Hepatocyte (in vitro differentiated cells): ENCODE results near the gene HCN3. TPM values are rescaled to one million over a fixed set of nuclear protein-coding genes. Genes with fewer than 3 reads are reported as not detected.
"Not testable (repeated sequence)": the region's sequence is repeated elsewhere in the genome, so short reads cannot be mapped to it uniquely, and the experiment has no call there.

Source experiments
- DNase-seq: peaks from one replicate; pipeline ENCODE4 v3.0.0-alpha.2; 2016; ENCODE audit warnings: low spot score
- H2AFZ ChIP-seq: fragments of 200-600 bp; sonication (generic); 2 replicates; pipeline ENCODE4 v1.6.0; 2016; ENCODE audit warnings: antibody characterized with exemption, mild to moderate bottlenecking
- H3K27ac ChIP-seq: fragments of 200-600 bp; sonication (generic); 2 replicates; pipeline ENCODE4 v1.5.1; 2016; ENCODE audit warnings: mild to moderate bottlenecking
- H3K27me3 ChIP-seq: fragments of 200-600 bp; sonication (generic); 2 replicates; pipeline ENCODE4 v1.6.1; 2016
- H3K36me3 ChIP-seq: fragments of 200-600 bp; sonication (generic); replicated peaks from 2 replicates; pipeline ENCODE4 v1.5.1; 2016; ENCODE audit warnings: low read depth; ENCODE audit not compliant: insufficient read depth
- H3K4me1 ChIP-seq: fragments of 200-600 bp; sonication (generic); 2 replicates; pipeline ENCODE4 v1.5.1; 2016; ENCODE audit warnings: mild to moderate bottlenecking, moderate library complexity; ENCODE audit not compliant: insufficient read depth
- H3K4me2 ChIP-seq: fragments of 200-600 bp; sonication (generic); 2 replicates; pipeline ENCODE4 v1.6.0; 2016
- H3K4me3 ChIP-seq: fragments of 200-600 bp; sonication (generic); 2 replicates; pipeline ENCODE4 v1.5.1; 2016; ENCODE audit warnings: mild to moderate bottlenecking
- H3K79me2 ChIP-seq: fragments of 200-600 bp; sonication (generic); 2 replicates; pipeline ENCODE4 v1.6.0; 2017; ENCODE audit warnings: mild to moderate bottlenecking
- H3K9me2 ChIP-seq: fragments of 200-600 bp; sonication (generic); replicated peaks from 2 replicates; pipeline ENCODE4 v1.6.0; 2017; ENCODE audit warnings: mild to moderate bottlenecking; ENCODE audit not compliant: insufficient read depth
- H3K9me3 ChIP-seq: fragments of 200-600 bp; sonication (generic); 2 replicates; pipeline ENCODE4 v1.5.1; 2016; ENCODE audit warnings: low read depth, mild to moderate bottlenecking
- H4K20me1 ChIP-seq: fragments of 200-600 bp; sonication (generic); 2 replicates; pipeline ENCODE4 v1.6.0; 2016; ENCODE audit warnings: mild to moderate bottlenecking; ENCODE audit not compliant: insufficient read depth, poor library complexity, severe bottlenecking
- EZH2 ChIP-seq: fragments of 200-600 bp; sonication (generic); IDR thresholded peaks from 2 replicates; pipeline ENCODE4 v1.6.1; 2016; ENCODE audit warnings: antibody characterized with exemption, mild to moderate bottlenecking, borderline replicate concordance
- EZH2phosphoT487 ChIP-seq: fragments of 200-600 bp; sonication (generic); IDR thresholded peaks from one replicate; pipeline ENCODE4 v1.6.1; 2018; ENCODE audit warnings: antibody characterized with exemption, mild to moderate bottlenecking, low read depth, moderate library complexity; ENCODE audit not compliant: unreplicated experiment, severe bottlenecking
- WGBS: methylation state at CpG from one replicate; pipeline ENCODE4 v1.1.6; 2016; ENCODE audit warnings: low lambda C conversion rate; ENCODE audit errors: missing lambda C conversion rate; 5-methylcytosine and 5-hydroxymethylcytosine counted together
- polyA plus RNA-seq: library from polyadenylated mRNA; unstranded; fragments of >200 nt; fragmentation: Nextera tagmentation; extraction: Ambion mirVana; gene quantifications from 2 replicates; pipeline ENCODE4 v1.2.1, GENCODE V29; 2016
- total RNA-seq: library from RNA; depleted of rRNA; stranded (reverse); fragments of >200 nt; gene quantifications from 2 replicates; pipeline ENCODE4 v1.2.3, GENCODE V29; 2014
- TF ChIP-seq, protein P1 (sequence below): fragments of 200-600 bp; sonication (generic); IDR thresholded peaks from 2 replicates; pipeline ENCODE4 v1.5.1; 2016; ENCODE audit warnings: antibody characterized with exemption, mild to moderate bottlenecking; ENCODE audit not compliant: poor library complexity

The HCN3 gene
- total and polyA plus RNA-seq, 2 experiments from 2014 or later: 4.3 to 5.6 TPM

DNA sequence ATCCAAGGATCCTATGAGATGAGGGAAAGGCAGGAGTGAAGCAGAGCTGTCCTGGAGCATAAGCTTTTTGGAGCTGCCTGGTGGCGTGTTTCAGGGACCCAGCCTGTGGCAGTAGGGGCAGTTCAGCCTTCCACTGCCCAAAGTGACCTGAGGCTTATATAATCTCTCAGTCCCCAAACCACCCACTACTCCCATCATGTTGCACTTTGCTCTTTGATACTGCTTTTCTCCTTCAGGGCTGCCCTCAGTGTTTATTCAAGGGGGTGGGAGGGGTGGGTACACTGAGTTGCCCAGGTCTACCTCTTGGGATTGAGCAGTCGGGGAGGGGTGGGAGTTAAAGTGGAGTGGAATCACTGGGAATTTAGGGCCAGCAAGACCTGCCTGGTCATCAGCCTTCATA lies 9.3 kb downstream of the HCN3 start:
- TF ChIP-seq EZH2 (no peak), EZH2phosphoT487 (no peak)
- TF ChIP-seq, protein P1, sequence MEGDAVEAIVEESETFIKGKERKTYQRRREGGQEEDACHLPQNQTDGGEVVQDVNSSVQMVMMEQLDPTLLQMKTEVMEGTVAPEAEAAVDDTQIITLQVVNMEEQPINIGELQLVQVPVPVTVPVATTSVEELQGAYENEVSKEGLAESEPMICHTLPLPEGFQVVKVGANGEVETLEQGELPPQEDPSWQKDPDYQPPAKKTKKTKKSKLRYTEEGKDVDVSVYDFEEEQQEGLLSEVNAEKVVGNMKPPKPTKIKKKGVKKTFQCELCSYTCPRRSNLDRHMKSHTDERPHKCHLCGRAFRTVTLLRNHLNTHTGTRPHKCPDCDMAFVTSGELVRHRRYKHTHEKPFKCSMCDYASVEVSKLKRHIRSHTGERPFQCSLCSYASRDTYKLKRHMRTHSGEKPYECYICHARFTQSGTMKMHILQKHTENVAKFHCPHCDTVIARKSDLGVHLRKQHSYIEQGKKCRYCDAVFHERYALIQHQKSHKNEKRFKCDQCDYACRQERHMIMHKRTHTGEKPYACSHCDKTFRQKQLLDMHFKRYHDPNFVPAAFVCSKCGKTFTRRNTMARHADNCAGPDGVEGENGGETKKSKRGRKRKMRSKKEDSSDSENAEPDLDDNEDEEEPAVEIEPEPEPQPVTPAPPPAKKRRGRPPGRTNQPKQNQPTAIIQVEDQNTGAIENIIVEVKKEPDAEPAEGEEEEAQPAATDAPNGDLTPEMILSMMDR: no peak
- H3K4me3 ChIP-seq: no peak overlapping the region
- no peak overlapping the region for H3K27ac ChIP-seq
- DNase-seq: no peak
- H2AFZ ChIP-seq: no peak overlapping the region
- no peaks in the 10 kb centered on the region for H3K79me2 ChIP-seq
- H3K9me3 ChIP-seq: no peaks in the 10 kb centered on the region
- 75% methylated on average over 2 of the region's 2 CpGs for WGBS
- H3K36me3 ChIP-seq: no peaks in the 10 kb centered on the region
- no peaks in the 10 kb centered on the region for H4K20me1 ChIP-seq
- H3K9me2 ChIP-seq: no peaks in the 10 kb centered on the region
- H3K4me2 ChIP-seq: no peak overlapping the region
- no peaks in the 10 kb centered on the region for H3K4me1 ChIP-seq
- H3K27me3 ChIP-seq: no peaks in the 10 kb centered on the region

DNA sequence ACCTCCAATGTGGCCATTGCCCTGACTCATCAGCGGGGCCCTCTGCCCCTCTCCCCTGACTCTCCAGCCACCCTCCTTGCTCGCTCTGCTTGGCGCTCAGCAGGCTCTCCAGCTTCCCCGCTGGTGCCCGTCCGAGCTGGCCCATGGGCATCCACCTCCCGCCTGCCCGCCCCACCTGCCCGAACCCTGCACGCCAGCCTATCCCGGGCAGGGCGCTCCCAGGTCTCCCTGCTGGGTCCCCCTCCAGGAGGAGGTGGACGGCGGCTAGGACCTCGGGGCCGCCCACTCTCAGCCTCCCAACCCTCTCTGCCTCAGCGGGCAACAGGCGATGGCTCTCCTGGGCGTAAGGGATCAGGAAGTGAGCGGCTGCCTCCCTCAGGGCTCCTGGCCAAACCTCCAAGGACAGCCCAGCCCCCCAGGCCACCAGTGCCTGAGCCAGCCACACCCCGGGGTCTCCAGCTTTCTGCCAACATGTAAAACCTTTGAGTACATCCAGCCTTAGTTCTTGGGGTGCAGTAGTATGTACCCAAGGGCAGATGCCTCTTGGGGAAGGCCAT lies 10.8 kb downstream of the HCN3 start:
- H3K9me2 ChIP-seq: no peaks in the 10 kb centered on the region
- H3K79me2 ChIP-seq: no peaks in the 10 kb centered on the region
- H4K20me1 ChIP-seq: no peaks in the 10 kb centered on the region
- no peak overlapping the region for H3K27ac ChIP-seq
- no peaks in the 10 kb centered on the region for H3K27me3 ChIP-seq
- H3K9me3 ChIP-seq: no peaks in the 10 kb centered on the region
- H2AFZ ChIP-seq: no peak overlapping the region
- no peaks in the 10 kb centered on the region for H3K36me3 ChIP-seq
- 96% methylated on average over 20 of the region's 21 CpGs for WGBS
- TF ChIP-seq EZH2phosphoT487: no peak
- TF ChIP-seq EZH2: no peak
- TF ChIP-seq, protein P1: no peak
- no peak overlapping the region for H3K4me2 ChIP-seq
- H3K4me1 ChIP-seq: no peaks in the 10 kb centered on the region
- no peak for DNase-seq
- no peak overlapping the region for H3K4me3 ChIP-seq

DNA sequence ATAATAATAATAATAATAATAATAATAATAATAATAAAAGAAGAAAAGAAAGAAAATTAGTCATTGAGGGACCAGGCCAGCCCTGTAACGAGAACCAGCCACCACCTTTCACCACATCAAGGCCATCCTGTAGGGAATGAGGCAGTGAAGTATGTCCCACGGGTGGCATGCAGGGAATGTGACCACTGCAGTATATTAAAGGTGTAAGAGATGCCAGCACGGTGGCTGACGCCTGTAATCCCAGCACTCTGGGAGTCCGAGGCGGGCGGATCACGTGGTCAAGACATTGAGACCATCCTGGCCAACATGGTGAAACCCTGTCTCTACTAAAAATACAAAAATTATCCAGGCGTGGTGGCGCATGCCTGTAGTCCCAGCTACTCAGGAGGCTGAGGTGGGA lies 13.7 kb downstream of the HCN3 start:
- H3K4me3 ChIP-seq, H3K4me1 ChIP-seq, H2AFZ ChIP-seq, DNase-seq, H4K20me1 ChIP-seq, H3K9me2 ChIP-seq, H3K4me2 ChIP-seq, H3K9me3 ChIP-seq, H3K36me3 ChIP-seq, H3K27ac ChIP-seq, H3K79me2 ChIP-seq: not testable (repeated sequence)
- 85% methylated on average over 10 of the region's 10 CpGs for WGBS
- H3K27me3 ChIP-seq: peaks cover 28% of the 10 kb centered on the region

DNA sequence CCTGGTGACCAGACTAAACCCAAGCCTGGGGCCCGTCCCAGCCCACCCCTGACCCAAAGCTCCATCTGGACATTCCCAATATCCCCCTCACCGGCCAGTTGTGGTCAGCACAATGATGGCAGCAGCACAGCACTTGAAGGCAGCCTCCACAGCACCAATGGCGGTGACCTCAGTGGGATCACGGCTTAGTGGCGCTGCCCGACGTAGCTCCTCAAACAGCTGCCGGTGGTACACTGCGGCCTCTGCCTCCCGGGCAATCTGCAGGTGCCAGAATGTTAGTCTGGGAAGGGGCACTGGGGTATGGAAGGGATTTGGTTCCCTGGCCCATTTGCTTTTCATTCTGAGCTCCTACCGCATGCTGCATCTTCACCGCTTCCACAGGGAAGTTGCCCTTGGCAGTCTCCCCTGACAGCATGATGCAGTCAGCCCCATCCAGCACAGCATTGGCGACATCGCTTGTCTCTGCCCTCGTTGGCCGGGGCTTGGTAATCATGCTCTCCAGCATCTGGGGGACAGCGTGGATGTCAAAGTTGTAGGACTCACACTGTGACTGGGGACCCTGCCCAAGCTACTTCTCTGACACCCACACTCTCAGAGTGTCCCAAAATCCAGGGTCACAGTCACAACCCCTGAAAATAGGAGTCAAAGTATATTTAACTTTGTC lies 16.0 kb downstream of the HCN3 start:
- TF ChIP-seq EZH2phosphoT487: no peak
- Histone ChIP-seq H3K9me2 (no peaks in the 10 kb centered on the region), H3K9me3 (no peaks in the 10 kb centered on the region), H3K4me2 (no peak overlapping the region), H2AFZ (no peak overlapping the region), H3K79me2 (no peaks in the 10 kb centered on the region), H3K27ac (no peak overlapping the region), H3K4me1 (no peaks in the 10 kb centered on the region), H4K20me1 (no peaks in the 10 kb centered on the region), H3K36me3 (no peaks in the 10 kb centered on the region), H3K4me3 (no peak overlapping the region), H3K27me3 (peaks cover 45% of the 10 kb centered on the region)
- 92% methylated on average over 17 of the region's 17 CpGs for WGBS
- DNase-seq: no peak
